DMS153 treated with DMSO at 0.1 percent for 48 hours (cell line): Measurements from ENCODE around the gene CCDC88B.
A peak's percentile ranks its signal among the peaks of the same experiment; 100 is the strongest.
"Not testable (repeated sequence)": the region's sequence is repeated elsewhere in the genome, so short reads cannot be mapped to it uniquely, and the experiment has no call there.

ENCODE experiments used
- DNase-seq: peaks from one replicate; lab custom pipeline; 2025; ENCODE audit not compliant: unreplicated experiment; lab: John Stamatoyannopoulos, UW

CCDC88B gene

GRCh38 chr11:64305075-64305690 lies 34.8 kb upstream of the CCDC88B start, which contains the start of gene ESRRA:
TSS of gene ESRRA (plus strand) at chr11:64305524. CDS start at chr11:64307180, 1,656 bp downstream.
- peak; percentile 99 for DNase-seq

GRCh38 chr11:64305691-64306562 lies 34.1 kb upstream of the CCDC88B start:
- peak; percentile 10 for DNase-seq

- no peak for DNase-seq
Measured at GRCh38 chr11:64306563-64306875, 33.5 kb upstream of the CCDC88B start.

GRCh38 chr11:64306876-64307622 lies 33.0 kb upstream of the CCDC88B start:
- DNase-seq, result no peak

- DNase-seq, result not testable (repeated sequence)
Measured at GRCh38 chr11:64307795-64308194, 32.2 kb upstream of the CCDC88B start.

- no peak for DNase-seq
Measured at GRCh38 chr11:64312947-64313346, 27.1 kb upstream of the CCDC88B start.

- no peak for DNase-seq
Measured at GRCh38 chr11:64313491-64314145, 26.4 kb upstream of the CCDC88B start.

- DNase-seq, result no peak
Measured at GRCh38 chr11:64314146-64314804, 25.7 kb upstream of the CCDC88B start.

GRCh38 chr11:64314805-64315561 lies 25.0 kb upstream of the CCDC88B start:
- DNase-seq, result no peak

GRCh38 chr11:64315667-64316526 lies 24.1 kb upstream of the CCDC88B start:
- not testable (repeated sequence) for DNase-seq

- no peak for DNase-seq
Measured at GRCh38 chr11:64316672-64317324, 23.2 kb upstream of the CCDC88B start.

GRCh38 chr11:64317325-64317960 lies 22.6 kb upstream of the CCDC88B start, which contains the start of gene TRMT112:
TSS of gene TRMT112 (minus strand) at chr11:64317559. CDS start at chr11:64317526, 33 bp downstream.
- peak; percentile 90 for DNase-seq

GRCh38 chr11:64317961-64318765 lies 21.8 kb upstream of the CCDC88B start, which contains the start of gene PRDX5:
TSS of gene PRDX5 (plus strand) at chr11:64318121. CDS start at chr11:64318216, 95 bp downstream.
- DNase-seq, result peak; percentile 97

GRCh38 chr11:64318766-64319761 lies 20.9 kb upstream of the CCDC88B start:
- DNase-seq, result no peak

GRCh38 chr11:64320556-64320955 lies 19.4 kb upstream of the CCDC88B start:
- DNase-seq, result no peak

GRCh38 chr11:64321026-64321425 lies 19.0 kb upstream of the CCDC88B start:
- DNase-seq, result no peak
